ENCODE data around the gene CACNB3. TPM values are rescaled to one million over a fixed set of nuclear protein-coding genes. Genes with fewer than 3 reads are reported as not detected.
A peak's percentile ranks its signal among the peaks of the same experiment; 100 is the strongest.
"Not testable (repeated sequence)": the region's sequence is repeated elsewhere in the genome, so short reads cannot be mapped to it uniquely, and the experiment has no call there.

The CACNB3 gene
- total RNA-seq, 4 donors from 2014 or later = 10.2 to 47.0 (median 35.6) TPM

GRCh38 chr12:48859607-48860006, 41.3 kb downstream of the CACNB3 start:
- no peaks in the 10 kb centered on the region for H3K9me3 ChIP-seq
- no peak for TF ChIP-seq POLR2A (IDR thresholded peaks at IDR 0.05)
- TF ChIP-seq, protein P1, sequence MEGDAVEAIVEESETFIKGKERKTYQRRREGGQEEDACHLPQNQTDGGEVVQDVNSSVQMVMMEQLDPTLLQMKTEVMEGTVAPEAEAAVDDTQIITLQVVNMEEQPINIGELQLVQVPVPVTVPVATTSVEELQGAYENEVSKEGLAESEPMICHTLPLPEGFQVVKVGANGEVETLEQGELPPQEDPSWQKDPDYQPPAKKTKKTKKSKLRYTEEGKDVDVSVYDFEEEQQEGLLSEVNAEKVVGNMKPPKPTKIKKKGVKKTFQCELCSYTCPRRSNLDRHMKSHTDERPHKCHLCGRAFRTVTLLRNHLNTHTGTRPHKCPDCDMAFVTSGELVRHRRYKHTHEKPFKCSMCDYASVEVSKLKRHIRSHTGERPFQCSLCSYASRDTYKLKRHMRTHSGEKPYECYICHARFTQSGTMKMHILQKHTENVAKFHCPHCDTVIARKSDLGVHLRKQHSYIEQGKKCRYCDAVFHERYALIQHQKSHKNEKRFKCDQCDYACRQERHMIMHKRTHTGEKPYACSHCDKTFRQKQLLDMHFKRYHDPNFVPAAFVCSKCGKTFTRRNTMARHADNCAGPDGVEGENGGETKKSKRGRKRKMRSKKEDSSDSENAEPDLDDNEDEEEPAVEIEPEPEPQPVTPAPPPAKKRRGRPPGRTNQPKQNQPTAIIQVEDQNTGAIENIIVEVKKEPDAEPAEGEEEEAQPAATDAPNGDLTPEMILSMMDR (IDR thresholded peaks at IDR 0.05) = no peak
- H3K27ac ChIP-seq = no peak overlapping the region

GRCh38 chr12:48860236-48860635, 41.9 kb downstream of the CACNB3 start:
- not testable (repeated sequence) for H3K36me3 ChIP-seq, DNase-seq, H3K9me3 ChIP-seq, H3K27me3 ChIP-seq, H3K4me3 ChIP-seq, H3K4me1 ChIP-seq, H3K27ac ChIP-seq

More at GRCh38 chr12:48859607-48860006, 41.3 kb downstream of the CACNB3 start:
- H3K4me1 ChIP-seq = peaks cover 0 to under 1% (median 0%) of the 10 kb centered on the region in 4 donors
- no peak for DNase-seq
- no peaks in the 10 kb centered on the region for H3K36me3 ChIP-seq
- no peaks in the 10 kb centered on the region for H3K27me3 ChIP-seq
- H3K4me3 ChIP-seq = no peak overlapping the region

DNA sequence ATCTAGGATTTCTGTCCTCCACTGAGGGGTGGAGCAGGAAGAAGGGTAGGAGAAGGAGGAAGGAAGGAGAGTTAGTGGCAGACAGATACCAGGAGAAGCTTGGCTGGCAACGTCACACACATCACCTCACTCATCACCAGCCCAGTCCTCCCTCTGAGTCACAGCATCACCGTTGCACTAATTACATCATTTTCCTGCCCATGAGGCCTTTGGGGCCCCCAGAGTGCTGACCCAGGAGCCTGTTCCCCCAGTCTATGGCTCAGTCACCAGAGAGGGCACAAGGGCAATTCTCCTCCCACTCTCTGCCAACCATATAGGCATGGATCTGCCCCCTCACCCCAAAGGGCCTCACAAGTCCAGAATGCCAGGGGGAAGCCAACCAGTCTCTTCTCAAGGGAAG, 42.8 kb downstream of the CACNB3 start:
- Histone ChIP-seq H3K27ac (no peak overlapping the region), H3K9me3 (no peaks in the 10 kb centered on the region), H3K4me1 (peaks cover 0 to 11% (median 5%) of the 10 kb centered on the region in 4 donors), H3K36me3 (no peaks in the 10 kb centered on the region), H3K4me3 (no peak overlapping the region), H3K27me3 (no peaks in the 10 kb centered on the region)
- no peak for DNase-seq
- TF ChIP-seq, protein P1 (IDR thresholded peaks at IDR 0.05) = no peak
- TF ChIP-seq POLR2A (IDR thresholded peaks at IDR 0.05) = no peak

- H3K36me3 ChIP-seq = no peaks in the 10 kb centered on the region
Observed at GRCh38 chr12:48862760-48863159, 44.5 kb downstream of the CACNB3 start.

GRCh38 chr12:48863291-48863690, 45.0 kb downstream of the CACNB3 start:
- H3K4me3 ChIP-seq = no peak overlapping the region
- no peak for DNase-seq
- H3K27me3 ChIP-seq = no peaks in the 10 kb centered on the region
- no peak overlapping the region for H3K27ac ChIP-seq
- H3K36me3 ChIP-seq = no peaks in the 10 kb centered on the region
- no peaks in the 10 kb centered on the region for H3K9me3 ChIP-seq
- H3K4me1 ChIP-seq = peaks cover 4 to 19% (median 5%) of the 10 kb centered on the region in 4 donors
- TF ChIP-seq POLR2A (IDR thresholded peaks at IDR 0.05) = no peak
- TF ChIP-seq, protein P1 (IDR thresholded peaks at IDR 0.05) = no peak

More at GRCh38 chr12:48862760-48863159, 44.5 kb downstream of the CACNB3 start:
- DNase-seq = no peak
- Histone ChIP-seq H3K4me3 (no peak overlapping the region), H3K27me3 (no peaks in the 10 kb centered on the region), H3K9me3 (no peaks in the 10 kb centered on the region), H3K4me1 (peaks cover 4 to 19% (median 5%) of the 10 kb centered on the region in 4 donors), H3K27ac (no peak overlapping the region)
- no peak for TF ChIP-seq POLR2A (IDR thresholded peaks at IDR 0.05)
- TF ChIP-seq, protein P1 (IDR thresholded peaks at IDR 0.05) = no peak

DNA sequence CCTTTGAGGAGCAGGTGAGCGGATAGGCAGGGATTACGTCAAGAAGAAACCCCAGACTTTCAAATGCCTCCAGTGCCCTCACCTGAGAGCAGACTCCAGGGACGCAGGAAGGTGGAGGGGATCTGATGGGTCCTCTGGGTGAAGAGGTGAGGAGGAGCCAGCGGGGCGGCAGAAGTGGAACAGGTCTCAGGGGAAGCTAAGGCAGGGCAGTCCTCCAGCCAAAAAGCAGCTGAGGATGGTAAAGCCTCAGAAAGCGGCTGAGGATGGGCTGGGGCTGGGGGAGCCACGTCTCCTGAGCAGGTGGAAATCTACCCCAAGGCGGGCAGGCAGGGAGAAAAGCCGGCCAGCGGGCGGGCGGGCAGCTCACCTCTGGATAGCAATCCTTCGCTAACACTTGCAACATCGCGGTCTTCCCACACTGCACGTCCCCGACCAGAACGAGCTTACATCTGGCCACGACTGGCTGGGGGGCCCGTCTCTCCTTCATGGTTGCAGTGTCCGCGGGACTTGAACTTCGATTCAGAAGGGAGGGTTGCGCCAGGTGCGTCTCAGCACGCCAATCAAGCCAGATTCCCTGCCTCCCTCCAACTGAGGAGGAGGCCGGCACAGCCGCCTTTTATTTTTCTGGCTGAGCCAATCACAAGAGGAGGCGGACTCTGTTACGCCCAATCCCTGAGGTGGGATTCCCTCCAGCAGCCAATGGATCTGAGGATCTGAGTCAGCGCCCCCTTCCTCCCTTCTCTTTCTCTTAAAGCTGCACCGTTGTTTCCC, 47.2 kb downstream of the CACNB3 start, which contains the start of gene RND1:
TSS of gene RND1 (minus strand) at position 590 of the 771 bp plus-strand sequence. CDS start at position 487, 103 bp downstream.
- H3K4me3 ChIP-seq = peak within 1 kb of the TSS; percentile 51 to 76 (median 65)
- peak; percentile 89 to 96 (median 90) for DNase-seq
- TF ChIP-seq, protein P1 (IDR thresholded peaks at IDR 0.05) = no peak
- peak; percentile 97 to 98 for TF ChIP-seq POLR2A (IDR thresholded peaks at IDR 0.05)
- no peaks in the 10 kb centered on the region for H3K9me3 ChIP-seq
- no peaks in the 10 kb centered on the region for H3K36me3 ChIP-seq
- peak within 1 kb of the TSS; percentile 21 to 75 (median 56) for H3K27ac ChIP-seq
- H3K4me1 ChIP-seq = peaks cover 4 to 19% (median 5%) of the 10 kb centered on the region in 4 donors
- no peaks in the 10 kb centered on the region for H3K27me3 ChIP-seq
